ENCODE data around the gene KRTAP12-3.
"Not testable (repeated sequence)": the region's sequence is repeated elsewhere in the genome, so short reads cannot be mapped to it uniquely, and the experiment has no call there.

KRTAP12-3 gene

DNA sequence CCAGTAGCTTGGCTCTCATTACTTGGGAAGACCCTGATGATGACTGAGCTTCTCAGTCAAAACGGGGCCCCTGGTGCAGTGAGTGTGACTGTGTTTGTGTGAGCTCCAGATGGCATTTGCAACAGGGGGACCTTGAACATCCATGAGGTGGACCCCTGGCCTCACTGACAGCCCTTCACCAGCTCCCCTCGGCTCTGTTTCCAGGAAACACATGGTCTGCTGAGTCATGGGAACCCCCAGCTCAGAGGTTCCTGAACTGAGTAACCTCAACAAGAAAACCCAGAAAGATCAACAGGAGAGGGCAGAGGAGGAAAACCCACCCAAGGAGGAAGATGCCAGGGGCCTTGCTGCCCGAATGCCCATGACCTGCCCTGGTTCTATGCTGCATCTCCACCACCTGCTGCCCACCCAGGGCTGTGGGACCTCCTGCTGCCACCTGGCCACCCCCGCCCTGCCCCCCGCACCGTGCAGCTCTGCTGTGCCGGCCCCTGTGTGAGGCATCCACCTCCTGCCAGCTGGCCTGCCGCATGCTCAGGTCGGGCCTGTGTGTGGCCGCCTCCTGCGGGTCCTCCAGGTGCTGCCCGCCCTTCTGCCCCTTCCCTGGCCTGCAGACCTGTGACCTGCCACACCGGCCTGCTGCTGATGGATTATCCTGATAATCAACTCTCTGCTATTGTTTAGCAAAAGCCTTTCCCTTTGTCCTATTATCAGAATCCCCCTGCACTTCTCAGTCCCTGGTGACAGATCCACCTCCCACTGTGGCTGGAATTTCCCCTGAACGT lies 28.5 kb downstream of the KRTAP12-3 start:
- DNase-seq: no peak

DNA sequence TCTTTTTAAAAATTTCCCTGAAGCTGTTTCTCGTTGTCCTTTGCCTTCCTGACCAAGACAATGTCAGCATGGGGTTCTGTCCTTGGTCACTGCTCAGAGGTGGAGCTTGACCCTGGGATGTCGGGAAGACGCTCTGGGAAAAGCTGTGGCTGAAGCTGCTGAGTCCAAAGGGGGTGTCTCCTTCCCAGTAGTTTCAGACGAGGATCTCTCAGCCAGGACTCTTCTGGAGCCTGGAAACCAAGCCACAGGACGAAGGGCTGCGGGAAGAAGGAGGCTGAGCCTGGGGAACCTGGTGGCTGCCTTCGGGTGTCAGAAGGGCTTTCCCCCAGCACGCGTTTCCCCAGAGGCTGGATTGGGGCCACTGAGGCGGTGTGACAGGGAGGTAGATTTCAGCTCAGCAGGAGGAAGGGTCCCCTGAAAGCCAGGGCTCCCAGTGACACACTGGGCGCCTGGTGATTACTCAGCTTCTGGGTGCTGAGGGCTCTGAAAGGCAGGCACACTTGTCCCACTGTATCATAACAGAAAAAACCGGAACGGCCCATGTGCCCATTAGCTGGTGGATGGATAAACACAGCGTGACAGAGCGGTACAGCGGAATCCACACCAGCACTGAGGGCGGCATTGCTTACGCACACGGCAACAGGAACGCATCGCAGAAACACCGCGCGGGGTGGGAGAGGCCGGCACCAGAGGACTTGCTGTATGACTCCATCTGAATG lies 29.3 kb downstream of the KRTAP12-3 start:
- DNase-seq: no peak

DNA sequence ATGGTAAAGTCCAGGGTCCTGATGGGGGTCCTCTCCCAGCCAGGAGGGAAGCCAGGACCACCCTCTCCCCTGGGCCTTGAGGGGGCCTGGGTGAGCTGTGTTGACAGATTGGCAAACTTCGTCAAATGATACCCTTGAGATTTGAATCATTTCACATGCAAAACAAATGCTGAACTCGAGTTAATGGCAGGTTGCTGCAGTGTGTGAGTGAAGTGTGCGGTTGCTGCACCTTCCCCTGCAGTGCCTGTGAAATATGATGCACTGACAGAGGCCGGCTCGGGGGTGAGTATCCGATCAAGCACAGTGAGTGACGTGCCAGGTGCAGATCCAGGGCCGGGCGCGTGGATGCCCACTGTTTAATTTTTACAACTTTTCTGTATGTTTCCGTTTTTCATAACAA lies 29.9 kb downstream of the KRTAP12-3 start:
- DNase-seq: no peak

DNA sequence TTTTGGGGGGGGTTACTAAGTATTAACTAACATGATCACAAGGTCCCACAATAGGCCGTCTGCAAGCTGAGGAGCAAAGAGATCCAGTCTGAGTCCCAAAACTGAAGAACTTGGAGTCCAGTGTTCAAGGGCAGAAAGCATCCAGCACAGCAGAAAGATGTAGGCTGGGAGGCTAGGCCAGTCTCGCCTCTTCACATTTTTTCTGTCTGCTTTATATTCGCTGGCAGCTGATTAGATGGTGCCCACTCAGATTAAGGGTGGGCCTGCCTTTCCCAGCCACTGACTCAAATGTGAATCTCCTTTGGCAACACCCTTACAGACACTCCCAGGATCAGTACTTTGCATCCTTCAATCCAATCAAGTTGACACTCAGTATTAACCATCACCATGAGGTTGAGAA lies 32.0 kb downstream of the KRTAP12-3 start:
- not testable (repeated sequence) for DNase-seq

DNA sequence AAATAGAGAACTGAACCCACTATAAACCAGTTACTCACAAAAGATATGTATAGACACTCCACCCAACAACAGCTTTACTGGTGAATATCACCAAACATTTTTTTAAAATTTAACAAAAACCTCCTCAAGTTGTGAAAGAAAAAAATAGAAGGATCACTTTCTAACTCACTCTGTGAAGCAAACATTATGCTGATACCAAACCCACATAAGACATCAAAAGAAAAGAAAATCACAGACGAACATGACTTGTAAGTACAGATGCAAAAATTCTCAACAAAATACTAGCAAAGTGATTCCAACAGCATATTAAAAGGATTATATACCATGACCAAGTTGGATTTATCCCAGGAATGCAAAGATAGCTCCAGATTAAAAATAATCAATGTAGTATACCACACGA lies 34.0 kb downstream of the KRTAP12-3 start:
- no peak for DNase-seq

DNA sequence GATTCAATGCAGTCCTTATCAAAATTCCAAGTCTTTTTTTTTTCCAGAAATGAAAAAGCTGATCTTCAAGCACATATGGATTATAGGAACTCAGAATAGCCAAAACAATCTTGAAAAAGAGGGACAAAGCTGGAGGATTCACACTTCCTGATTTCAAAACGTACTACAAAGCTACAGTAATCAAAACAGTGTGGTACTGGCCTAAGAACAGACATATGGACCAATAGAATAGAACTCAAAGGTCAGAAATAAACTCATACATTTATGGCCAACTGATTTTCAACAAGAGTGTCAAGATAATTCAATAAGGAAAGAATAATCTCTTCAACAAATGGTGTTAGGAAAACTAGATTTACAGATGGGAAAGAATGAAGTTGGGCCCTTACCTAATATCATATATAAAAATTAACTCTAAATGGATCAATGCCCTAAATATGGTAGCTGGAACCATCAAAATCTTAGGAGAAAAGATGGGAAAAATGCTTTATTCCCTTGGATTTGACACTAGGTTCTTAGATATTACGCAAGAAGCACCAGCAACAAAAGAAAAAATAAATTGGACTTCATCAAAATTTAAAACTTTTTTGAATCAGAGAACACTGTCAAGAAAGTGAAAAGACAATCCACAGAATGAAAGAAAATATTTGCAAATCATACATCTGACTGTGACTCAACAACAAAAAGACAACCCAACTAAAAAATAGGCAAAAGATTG lies 35.2 kb downstream of the KRTAP12-3 start:
- no peak for DNase-seq

DNA sequence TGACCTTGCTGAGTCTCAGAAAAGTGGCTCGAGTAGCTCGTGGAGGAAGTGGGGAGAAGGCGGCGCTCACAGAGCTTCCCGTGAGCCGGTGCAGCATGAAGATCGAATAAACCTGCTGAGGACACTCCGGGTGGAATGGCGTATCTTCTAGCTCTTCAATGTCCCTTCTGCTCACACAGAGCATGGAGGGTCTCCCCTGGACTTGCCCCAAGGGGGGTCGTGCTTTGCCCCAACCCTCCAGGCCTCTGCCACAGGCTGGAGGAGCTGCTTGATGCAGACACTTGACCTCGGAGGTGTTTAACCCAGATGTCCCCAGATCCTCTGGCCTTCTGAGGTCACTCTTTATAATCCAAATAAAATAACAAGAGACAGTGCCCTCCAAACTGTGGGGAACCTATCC lies 37.0 kb downstream of the KRTAP12-3 start:
- DNase-seq: no peak

DNA sequence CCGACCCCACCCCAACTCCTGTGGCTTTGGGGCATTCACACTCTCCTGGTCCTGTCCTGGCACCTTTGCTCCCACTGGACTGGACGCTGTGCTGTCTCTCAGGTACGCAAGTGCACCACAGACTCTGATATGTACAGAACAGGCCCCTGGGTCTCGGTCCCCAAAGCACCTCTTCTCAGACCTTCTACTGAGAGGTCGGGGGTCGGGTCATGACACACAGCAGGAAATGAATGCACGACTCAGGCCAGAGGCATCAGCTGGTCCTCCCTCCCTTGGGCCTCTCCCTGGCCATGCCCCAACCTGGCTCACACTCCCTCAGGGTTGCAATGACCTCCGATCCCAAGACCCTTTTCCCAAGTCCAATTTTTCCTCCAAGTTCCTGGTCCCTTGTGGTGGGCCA lies 37.5 kb downstream of the KRTAP12-3 start:
- no peak for DNase-seq

DNA sequence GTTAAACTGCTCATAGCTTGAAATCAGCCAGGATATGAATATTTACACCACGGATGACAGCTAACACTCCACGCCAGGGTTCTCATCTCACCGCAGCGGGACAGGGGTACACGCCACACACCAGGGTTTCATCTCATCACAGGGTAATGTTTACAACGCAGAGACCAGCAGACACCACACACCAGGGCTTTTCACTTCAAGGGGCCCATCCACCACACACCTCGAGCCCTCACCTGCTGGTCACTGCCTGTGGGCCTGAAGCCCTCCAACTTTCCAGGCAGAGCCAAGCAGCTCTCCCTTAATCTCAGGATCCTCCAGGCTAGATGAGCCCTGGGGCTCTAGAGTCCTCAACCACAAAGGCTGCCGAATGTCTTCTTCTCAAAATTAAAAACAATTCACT lies 37.9 kb downstream of the KRTAP12-3 start:
- DNase-seq: no peak

DNA sequence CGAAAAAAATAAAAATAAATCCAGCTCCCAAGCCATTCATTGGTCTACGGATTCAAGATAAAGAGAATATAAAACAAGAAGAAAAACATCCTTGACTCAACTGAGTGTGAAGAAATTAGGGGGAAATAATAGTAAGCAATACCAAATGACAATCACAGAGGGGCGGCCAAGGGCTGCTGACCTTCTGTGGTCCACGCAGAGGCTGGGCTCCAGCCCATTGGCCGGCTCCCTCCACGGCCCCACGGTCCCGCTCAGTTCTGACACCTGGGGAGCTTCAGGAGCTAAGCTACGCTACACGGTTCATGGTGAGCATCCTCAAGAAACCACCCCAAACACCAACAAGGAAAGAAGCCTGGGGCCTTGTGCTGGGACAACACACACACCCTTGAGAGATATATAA lies 38.8 kb downstream of the KRTAP12-3 start:
- DNase-seq: no peak

DNA sequence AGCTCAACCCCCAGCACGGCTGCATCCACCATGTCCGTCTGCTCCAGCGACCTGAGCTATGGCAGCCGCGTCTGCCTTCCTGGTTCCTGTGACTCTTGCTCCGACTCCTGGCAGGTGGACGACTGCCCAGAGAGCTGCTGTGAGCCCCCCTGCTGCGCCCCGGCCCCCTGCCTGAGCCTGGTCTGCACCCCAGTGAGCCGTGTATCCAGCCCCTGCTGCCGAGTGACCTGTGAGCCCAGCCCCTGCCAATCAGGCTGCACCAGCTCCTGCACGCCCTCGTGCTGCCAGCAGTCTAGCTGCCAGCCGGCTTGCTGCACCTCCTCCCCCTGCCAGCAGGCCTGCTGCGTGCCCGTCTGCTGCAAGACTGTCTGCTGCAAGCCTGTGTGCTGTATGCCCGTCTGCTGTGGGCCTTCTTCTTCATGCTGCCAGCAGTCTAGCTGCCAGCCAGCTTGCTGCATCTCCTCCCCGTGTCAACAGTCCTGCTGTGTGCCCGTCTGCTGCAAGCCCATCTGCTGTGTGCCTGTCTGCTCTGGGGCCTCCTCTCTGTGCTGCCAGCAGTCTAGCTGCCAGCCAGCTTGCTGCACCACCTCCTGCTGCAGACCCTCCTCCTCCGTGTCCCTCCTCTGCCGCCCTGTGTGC lies 39.6 kb downstream of the KRTAP12-3 start, which contains the start of gene KRTAP10-12:
KRTAP10-12 (plus strand) TSS at position 1 of the 639 bp plus-strand sequence; CDS start at position 31, 30 bp downstream.
- not testable (repeated sequence) for DNase-seq

DNA sequence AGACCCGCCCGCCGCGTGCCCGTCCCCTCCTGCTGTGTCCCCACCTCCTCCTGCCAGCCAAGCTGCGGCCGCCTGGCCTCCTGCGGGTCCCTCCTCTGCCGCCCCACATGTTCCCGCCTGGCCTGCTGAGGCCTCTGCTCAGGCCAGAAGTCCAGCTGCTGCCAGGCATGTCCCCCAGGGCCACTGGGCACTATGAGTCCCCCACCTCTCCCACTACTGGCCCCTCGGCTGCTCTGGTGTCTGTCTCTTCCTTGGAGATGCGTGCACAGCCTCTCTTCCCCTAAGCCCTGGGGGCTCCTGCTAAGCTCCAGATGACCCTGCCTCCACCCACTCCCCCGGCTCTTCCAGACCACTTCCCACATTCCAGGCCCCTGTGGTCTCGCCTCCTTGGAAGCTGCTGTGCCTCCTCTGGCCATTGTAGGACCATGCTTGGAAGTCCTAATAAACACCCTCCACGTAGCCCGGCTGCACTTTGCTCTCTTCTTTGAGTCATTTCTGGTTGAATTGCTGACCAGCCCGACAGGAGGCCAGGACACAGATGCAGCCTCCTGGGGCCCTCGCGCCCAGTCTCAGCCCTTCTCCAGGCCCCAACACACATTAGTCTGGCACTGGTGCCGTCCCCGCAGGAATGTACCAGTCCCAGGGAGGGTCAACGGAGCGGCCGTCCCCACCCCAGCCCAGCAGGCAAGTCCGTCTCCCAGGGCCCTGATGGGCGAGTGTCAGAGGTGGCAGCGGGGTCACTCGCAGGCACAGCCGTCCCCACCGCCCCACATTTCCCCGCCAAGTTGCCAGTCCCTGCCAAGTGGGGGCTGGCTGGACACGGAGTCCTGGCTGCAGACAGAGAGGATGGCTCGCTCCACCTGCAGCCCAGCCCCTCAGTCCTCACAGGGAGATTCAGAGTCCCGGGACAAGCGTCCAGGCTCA lies 40.3 kb downstream of the KRTAP12-3 start:
- no peak for DNase-seq

DNA sequence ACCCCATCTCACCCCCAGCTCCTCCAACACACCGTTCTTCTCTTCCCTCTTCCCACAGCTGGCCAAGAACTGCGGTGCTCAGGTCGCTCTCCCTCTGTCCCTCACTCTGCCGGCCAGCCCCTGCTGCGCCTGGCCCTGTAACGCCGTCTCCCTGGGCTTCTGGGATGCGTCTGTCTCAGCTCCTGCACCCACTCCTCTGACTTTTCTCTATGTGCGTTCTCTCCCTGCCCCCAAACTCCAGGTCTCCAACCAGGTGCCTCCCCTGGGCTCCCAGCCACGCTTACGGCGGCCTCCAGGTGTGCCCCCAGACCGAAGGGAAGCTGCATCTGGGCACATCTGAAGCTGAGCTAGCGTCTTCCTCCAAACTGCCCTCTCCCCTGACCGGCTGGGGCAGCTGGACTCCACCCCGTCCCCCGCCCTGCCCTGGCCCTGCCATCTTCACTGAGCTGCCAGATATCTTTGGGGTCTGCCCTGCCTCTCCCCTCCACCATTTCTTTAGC lies 41.8 kb downstream of the KRTAP12-3 start:
- no peak for DNase-seq

DNA sequence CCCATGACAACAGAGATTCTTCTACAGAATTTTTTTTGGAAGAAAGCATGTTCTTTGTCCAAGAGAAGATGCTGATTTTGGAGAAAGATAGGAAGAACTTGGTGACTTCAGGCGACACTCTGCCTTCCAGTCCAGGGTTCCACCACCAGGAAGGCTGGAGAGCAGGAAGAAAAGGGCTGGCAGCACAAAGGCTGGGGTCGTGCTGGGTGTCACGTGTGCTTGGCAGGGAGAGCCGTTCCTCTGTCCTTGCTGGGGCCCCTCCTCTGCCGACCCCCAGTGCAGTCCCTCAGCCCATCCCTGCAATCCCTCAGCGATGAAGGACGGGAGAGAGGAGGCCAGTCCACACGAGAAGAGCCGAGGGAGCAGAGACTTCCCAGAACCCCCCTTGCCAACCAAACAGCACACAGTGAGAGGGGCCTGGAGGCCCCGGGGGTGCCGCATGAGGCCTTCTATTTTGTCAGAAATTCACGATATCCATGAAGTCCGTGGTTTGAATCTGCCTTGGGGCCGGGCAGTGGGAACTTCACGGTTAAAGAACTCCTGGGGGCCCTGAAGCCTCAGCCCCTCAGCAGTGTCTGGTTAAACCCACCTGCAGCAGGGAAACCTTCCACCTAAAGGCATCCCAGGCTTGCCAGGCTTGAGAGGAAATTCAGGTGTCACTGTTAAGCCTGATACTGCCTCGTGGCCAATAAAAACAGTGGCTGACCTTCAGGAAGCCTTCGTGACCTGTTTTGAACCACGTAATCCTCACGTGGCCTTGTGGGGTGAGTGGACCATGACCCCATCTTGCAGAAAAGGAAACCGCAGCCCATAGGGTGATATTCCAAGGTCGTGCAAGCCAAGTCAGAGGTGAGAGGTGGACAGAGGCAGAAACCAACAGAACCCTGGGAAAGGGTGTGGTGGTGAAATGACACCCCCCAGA lies 42.6 kb downstream of the KRTAP12-3 start:
- no peak for DNase-seq

DNA sequence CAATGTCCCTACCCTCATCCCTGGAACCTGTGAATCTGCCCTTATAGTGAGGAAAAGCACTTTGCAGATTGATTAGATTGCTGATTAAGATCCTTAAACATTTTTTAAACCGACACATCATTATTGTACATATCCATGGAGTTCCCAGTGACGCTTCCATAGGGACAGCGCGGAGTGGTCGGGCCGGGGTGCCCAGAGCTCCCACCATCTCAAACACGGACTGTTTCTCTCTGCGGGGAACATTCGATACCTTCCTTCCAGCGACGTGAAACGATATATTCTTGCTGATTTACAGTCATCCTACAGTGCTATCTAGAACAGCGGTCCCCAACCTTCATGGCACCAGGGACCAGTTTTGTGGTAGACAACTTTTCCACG lies 43.3 kb downstream of the KRTAP12-3 start:
- no peak for DNase-seq

DNA sequence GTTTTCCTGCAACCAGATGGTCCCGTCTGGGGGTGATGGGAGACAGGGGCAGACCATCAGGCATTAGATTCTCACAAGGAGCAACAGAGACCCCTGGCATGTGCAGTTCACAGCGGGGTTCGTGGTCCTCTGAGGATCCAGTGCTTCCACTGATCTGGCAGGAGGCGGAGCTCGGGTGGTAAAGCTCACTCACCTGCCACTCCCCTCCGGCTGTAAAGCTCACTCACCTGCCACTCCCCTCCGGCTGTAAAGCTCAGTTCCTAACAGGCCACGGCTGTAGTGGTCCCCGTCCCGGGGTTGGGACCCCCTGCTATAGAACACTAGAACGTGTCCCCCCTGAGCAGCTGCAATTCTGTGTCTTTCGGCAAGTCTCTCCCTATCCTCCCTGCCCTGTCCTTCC lies 43.8 kb downstream of the KRTAP12-3 start:
- no peak for DNase-seq

DNA sequence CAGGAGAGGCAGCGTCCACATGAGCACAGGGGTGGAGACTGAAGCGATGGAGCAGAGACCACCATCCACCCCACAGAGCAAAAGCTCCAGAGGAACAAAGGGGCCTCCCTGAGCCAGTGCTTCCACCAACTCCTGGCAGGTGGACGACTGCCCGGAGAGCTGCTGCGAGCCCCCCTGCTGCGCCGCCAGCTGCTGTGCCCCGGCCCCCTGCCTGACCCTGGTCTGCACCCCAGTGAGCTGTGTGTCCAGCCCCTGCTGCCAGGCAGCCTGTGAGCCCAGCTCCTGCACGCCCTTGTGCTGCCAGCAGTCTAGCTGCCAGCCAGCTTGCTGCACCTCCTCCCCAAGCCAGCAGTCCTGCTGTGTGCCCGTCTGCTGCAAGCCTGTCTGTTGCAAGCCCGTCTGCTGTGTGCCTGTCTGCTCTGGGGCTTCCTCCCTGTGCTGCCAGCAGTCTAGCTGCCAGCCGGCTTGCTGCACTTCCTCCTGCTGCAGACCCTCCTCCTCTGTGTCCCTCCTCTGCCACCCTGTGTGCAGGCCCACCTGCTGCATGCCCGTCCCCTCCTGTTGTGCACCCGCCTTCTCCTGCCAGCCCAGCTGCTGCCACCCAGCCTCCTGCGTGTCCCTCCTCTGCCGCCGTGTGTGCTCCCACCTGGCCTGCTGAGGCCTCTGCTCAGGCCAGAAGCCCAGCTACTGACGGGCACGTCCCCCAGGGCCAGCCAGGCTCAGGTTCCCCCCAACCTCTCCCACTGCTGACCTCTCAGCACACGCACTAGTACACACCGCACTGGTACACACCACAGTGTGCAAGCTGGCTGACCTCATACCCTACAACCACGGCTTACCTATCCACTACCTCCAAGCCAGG lies 44.6 kb downstream of the KRTAP12-3 start:
- DNase-seq: no peak

DNA sequence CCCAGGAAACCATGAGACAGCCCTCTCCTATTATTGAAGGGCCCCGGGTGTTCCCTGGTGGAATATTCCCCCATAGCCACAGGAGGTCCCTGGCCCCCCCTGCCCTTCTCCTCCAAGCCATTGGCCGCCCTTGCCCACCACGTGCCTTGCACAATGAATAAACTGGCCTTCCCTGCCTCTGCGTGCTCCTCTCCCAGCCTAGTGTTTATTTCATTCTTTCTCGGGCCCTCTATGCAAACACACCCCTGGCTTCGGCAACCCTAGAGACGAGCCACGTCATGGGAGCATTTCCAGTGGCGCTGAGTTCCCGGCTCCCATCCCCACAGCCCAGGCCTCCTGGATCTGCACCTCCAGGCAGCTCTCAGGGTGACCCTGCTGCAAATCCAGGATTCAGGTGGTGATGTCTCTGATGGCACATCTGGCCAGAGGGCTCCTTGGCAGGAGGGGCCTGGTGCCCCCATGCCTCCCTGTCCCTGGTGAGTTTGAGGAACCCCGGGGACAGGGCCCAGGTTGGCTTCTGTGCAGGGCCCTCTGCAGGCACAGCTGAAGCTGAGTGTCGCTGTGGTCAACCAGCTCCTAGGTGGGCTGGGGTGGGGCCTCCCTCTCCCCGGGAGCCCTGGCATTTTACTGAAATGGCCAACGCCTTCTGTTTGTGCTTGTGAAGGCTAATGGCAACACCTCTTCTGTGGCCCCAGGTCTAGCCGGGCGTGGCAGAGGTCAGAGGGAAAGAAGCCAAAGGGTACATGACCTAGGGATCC lies 45.4 kb downstream of the KRTAP12-3 start:
- DNase-seq: no peak
